Central memory CD4-positive, alpha-beta T cell (primary cell): Measurements from ENCODE around the gene NPAS2.

Source experiments
- DNase-seq: peaks from one replicate; pipeline ENCODE4 v3.0.0; 2022

NPAS2 gene

DNA sequence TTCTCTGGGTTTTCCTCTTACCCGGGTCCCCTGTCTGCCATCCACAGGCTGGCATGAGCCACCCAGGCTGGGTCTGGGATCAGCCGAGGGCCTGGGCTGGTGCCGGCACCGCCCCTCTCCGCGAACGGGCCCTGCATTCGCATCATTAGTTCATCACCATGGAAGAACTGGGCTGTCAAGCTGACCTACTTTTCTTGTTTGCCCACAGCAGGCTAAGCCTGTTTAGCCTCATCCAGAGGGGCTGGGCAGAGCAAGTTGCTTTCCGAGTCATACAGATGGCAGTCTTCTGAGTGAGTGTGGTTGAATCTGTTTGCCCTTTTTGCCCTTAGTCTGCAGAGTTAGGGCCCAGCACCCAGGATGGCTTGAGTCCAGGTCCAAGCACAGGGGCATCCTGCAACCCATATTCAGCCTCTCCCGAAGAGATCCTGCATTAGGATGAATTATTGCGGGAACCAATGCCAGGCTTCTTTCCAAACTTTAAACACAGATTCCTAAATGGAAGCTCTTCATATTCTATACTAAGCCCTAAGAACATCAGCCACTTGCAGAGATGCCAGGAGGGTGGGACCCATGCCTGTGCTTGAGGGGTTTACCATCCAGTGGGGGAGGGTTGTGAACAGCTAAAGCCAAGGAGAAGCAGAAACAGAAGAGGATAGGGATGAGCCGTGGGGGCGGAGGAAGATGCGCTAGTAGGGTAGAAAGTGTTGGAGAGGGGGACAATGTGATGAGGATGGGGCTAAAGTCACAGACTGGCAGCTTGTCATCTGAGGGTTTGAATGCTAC, 68.0 kb downstream of the NPAS2 start:
- no peak for DNase-seq

DNA sequence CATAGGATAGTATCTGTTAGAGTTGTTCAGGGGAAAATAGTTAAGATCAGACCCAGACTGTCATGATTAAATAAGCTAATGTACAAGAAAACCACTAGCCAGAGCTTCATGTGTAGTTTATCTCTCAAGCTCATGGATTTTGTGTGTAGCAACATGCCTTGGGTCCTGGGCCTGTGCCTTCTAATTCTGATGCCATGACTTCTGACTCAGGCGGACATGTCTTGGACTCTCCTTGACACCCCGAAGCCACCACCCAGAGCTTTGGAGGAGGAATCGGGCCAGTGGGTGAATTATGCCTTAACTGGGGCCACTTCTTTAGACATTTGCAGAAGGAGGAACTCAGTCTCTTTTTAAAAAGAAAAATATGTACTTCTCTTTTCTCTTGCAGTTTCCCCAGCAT, 68.7 kb downstream of the NPAS2 start:
- DNase-seq = no peak

DNA sequence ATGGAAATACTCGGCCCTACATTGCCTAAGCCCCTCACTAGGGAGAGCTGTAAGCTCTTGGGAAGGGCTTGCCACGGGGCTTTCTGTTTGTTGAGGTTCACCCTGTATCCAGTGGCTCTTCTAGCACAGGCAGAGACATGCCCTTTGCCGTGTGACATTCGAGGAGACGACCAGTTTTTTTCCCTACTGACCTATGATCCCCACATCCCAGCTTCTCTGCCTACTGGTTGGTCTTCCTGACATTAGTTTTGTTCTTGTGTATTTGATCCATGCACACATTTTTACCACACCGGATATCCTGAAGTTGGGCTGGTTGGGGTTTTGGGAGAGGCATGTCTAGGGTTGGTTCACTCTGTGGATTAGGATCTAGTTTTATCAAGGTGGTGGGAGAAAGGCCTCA, 69.3 kb downstream of the NPAS2 start:
- DNase-seq = no peak

DNA sequence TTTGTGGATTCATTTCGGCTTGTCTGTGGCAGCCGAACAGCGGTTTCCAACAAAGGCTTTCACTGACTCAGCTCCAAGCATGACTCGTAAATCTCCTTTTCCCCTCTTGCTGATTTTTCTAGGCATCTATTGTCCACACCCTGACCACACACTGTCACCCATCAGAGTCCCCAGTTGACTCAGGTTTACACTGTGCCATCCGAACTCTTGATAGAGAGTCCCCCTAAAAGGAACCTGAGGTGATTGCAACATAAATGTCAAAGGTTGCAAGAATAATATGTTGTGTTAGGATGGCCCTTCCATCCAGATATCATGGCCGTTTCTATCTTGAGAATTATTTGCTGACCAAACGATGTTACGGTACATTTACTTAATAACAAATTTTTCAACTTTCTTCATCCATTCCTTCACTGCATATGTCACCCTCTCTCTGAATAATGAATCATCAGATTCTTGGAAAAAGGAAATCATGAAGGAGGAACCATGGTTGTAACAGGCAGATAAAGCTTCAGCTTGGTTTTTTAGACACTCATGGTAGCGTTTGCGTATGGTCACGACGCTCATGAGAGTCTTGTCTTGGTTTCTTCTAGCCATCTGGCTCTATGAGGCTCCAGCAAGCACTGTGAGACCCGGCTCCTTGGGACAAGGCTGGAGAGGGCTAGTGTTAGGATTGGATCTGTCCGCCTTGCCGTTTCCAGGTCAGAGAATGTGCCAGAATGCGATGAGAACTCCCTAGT, 72.1 kb downstream of the NPAS2 start:
- DNase-seq = no peak

DNA sequence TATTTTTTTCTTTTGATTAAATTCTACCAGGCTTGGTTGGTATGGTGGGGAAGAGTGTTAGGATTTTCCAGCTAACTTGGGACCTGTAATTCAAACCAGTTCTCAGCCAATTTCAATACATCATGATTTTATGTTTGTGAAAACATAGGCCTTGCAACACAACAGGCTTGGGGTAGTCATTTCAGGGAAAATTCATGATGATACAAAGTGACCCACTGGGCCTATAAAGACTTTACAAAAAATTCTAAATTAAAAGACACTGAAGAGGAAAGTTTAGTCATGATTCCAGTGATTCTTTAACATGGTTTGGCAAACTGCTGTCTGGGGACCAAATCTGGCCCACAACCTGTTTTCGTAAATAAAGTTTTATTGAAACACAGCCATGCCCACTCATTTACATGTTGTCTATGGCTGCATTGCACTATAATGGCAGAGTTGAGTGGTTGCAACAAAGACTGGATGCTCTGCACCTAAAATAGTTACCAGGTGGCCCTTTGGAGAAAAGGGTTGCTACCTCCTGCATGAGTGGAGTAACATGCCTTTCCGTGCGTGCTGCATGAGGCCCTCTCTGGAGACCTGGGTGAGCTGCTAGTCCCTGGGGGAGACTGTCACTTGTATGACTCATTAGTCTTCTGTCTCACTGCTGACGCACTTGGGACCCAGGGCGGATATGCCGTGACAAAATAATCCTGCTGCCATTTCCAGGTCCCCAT, 73.6 kb downstream of the NPAS2 start:
- no peak for DNase-seq

DNA sequence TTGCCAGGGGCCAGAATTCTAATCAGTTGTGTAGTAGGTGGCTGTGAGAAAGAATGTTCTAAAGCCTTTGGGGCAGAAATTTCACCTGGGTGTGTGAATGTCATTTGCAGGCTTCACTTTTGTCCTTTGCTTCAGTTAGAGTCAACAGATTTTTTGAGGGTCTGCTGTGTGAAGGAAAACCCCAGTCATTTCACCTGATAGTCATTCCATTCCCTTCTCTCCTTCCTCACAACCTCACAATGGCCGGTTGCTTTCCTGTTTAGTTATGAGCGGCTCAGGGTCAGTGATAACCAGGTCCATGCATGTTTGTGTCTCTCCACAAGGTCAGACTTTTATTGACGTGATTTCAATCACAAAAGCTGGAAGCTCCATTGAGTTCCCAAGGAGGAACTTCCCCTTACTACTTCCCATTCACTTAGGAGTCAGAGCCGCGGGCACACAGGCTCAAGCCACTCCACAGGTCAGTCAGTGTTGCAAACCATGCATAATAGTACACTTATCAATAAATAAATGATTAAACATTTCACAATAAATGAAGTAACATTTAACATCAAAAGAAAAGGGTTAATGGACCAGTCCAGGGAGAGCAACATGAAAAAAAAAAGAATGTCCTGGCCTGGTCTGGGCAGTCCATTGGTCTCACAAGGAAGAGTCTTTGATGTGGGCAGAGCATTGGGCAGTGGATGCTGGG, 74.3 kb downstream of the NPAS2 start:
- no peak for DNase-seq

DNA sequence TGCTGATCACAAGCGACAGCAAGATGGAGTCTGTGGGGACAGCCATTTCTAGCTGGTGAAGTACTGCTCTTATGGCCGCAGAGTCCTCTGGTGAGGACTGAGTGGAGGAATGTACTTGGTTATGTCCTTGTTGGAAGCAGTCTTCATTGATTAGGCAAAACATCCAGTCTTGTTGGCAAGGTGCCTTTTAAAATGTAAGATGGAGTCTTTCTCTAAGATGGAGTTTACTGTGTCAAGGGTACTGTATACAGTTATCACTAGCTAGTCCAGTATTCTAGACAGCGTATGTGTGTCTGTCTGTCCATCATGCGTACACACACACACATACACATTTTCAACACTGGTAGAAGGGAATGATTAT, 74.8 kb downstream of the NPAS2 start:
- no peak for DNase-seq

DNA sequence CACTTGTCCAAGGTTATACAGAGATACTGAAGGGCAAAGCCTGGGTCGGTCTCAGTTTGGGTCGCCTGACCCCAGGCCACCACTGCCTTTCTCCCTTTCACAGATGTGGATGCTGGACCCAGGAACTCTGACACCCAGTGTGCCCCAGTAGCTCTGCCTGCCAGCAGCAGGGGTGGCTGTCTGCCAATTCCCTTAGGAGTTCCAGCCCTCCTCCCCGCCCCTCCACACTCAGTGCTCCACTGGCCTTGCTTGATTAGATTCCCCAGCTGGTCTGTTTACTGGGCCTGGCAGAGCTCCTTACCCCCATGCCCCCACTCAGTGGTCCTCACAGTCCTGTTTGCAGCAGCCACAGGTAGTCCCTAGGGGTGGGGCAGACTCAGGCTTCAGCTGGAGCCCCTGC, 75.5 kb downstream of the NPAS2 start:
- DNase-seq = no peak

DNA sequence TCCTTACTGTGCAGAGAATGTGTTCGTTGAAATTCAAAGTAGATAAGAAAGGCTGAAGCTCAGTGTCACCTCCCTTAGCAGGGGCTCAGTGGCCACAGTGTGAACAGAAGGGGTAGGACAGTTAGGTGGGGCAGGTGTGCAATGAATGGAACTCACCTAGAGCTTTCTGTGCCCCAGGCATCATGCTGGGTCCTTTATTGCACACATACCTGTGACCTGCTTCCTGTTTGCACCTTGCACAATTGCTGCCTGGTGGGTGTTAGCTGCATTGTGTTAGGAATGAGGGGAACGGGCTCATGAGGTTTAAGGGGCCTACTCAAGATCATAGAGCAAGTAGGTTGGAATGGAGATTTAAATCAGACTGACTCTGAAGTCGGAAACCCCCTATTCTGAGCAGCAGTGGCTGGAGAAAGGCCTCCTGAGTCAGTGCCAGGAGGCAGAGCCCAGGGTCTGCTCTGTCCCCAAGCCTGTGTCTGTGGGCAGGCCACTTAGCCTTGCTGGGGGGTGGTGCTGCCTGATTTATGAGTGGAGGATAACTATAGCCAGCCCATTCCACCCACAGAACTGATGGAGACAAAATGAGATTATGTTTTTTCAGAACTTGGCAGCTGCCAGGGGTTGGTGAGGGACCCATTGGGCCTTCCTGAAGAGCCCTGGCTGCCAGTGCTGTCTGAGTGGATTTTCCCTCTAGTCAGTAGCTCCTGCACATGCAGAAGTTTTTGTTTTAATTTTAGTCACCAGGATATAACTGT, 76.2 kb downstream of the NPAS2 start:
- no peak for DNase-seq

DNA sequence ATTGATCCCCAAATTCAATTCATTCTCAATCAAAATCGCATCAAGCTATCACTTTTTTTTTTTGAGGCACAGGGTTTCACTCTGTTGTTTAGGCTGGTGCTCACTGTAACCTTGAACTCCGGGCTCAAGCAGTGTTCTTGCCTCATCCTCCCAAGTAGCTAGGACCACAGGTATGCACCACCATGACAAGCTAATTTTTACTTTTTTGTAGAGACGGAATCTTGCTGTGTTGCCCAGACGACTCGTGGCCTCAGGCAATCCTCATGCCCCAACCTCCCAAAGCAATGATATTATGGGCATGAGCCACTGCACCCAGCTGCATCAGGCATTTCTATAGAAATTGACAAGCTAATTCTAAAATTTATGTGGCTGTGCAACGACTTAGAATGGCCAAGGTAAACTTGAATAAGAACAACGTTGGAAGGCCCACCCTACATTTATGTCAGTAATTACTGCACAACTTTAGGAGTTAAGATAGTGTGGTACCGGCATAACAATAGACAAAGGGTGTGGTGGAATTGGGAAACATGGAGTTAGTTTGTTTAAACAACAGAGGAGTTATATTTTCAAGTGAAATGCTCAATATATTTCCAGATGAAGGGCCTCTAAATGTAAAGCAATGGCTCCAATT, 78.2 kb downstream of the NPAS2 start:
- DNase-seq = no peak

DNA sequence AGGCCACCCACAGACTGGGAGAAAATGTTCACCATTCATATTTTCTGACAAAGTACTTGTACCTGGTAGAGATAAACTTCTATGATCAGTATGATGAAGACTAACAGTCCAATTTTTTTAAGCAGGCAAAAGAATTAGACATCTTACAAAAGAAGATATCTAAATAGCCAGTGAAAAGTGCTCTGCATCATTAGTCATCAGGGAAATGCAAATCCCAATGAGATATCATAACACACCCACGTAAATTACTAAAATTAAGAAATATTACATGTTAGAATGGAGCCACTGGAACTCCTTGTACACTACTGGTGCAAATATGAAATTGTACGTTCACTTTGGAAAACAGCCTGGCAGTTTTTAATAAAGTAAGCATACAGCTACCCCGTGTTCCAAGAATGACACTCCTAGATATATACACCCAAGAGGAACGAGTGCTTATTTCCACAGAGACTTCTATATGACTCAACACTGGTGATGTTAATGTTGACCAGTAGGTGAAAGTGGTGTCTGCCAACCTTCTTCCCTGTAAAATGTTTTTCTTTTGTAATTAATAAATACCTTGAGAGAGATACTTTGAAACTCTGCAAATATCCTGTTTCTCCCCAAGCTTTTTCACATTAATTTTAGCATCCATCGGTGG, 80.3 kb downstream of the NPAS2 start:
- no peak for DNase-seq

DNA sequence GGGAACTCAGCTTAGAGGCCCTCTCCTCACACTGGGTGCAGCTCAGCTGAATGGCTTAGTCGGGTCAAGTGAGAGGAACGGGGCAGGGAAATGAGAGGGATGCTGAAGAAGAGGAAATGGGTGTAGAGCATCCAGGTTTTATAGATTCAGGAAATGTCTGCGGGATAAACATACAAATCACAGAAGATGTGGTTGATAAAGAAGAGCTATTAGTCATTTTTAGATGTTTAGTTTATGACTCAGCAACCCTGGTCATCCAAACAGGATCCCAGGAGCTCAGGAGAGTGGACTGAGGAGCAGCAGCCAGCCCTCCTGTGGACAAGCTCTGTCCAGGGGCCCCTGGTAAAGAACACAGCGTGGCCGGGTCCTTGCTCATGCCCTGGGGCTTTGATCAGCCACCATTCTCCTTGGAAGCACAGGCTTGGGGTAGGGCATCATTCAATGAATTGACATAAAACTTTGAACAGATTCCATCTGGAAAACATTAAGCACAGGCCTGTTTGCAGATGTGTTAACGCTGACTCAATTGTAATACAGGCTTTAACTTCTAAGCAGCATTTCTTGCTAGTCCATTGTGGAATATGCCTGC, 83.0 kb downstream of the NPAS2 start:
- DNase-seq = no peak

DNA sequence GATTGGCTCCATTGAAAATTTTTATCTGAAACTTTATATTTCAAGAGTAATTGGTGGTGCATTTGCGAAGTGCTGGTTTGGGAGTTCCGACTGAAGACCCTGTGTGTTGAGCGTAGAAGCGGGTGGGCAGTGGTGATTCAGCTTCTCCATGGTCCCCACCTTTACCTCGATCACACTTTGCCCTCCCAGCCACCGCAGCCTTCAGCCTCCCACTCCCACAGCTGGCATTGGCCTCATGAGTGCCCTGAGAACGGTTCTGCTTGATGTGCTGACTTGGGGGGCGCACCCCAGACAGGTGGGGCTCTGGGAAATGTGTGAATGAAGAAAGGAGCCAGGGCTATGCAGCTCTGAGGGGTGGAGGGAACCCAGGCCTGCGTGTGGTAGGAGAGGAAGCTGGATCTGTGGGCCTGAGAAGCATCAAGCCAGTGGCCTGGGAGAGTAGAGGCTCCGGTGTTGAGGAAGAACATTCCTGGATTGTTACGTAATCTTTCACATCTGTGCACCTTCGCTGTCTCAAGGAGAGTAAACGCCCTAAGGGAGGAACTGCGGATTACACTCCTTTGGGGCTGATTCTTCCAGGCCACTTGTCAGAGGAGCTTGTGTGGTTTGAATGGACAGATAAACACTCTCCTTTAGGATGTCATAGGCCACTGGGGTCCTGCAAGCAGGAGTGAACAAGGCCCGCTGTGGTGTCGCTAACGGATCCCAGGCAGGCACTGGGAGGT, 83.8 kb downstream of the NPAS2 start:
- no peak for DNase-seq

DNA sequence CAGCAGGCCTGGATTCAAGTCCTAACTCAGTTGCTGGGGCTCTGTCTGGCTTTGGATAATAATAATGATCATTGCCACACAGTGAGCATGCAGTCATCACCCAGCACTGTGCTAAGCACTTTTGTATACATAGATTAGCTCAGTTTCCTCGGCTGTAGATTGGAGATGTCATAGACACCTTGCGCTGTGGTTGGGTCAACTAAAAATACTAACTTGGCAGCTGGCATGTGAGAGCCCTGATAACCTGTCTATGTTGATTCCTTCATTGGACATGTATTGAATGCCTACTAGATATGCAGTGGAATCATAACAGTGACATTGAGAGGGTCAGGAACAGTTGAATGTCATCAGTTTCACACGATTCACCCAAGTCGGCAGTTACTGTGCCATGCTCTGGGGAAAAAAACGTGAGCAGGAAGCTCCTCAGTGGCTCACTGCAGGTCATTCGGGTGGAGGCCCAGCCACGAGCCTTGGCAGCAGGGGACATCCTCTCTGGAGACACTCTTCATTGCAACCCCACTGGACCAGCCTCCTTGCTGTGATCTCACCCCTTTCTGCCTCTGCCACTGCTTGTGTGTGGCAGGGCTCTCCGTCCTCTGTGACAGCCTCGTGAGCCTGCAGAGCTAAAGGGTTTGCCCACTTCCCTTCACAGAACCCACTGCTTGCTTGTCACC, 85.3 kb downstream of the NPAS2 start:
- DNase-seq = no peak

DNA sequence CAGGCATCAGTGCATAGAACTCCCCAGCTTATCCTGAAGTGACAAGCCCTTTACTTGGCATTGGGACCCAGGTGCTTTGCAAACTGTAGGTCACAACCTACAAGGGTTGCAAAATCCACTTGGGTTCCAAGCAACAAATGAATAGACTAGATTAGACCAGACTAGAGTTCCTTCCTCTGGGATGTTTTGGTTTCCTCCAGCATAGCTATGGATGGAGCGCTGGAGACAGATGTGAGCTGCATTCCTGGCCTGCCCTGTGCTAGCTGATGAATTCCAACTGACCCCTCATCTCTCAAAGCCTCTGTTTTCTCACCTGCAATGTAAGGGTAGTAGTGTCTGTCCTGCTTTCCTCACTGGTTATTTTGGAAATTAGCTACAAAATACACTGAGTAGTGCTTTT, 86.2 kb downstream of the NPAS2 start:
- no peak for DNase-seq

DNA sequence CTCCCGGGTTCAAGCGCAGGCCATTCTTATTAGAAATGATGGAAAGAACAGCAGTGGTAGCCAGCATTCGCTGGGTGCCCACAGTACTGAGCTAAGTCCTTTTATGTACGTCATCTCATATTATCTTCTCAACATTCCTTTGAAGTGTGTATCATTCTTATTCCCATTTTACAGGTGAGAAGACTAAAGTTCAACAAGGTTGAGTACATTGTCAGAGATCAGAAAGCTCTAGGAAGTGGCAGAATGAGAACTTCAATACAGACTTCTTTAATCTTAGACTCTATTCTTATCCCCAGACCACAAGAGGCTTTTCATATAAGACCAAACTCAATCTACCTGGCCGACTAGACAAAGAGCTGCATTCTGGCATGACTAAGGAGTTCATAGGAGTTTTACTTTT, 86.7 kb downstream of the NPAS2 start:
- DNase-seq = no peak

DNA sequence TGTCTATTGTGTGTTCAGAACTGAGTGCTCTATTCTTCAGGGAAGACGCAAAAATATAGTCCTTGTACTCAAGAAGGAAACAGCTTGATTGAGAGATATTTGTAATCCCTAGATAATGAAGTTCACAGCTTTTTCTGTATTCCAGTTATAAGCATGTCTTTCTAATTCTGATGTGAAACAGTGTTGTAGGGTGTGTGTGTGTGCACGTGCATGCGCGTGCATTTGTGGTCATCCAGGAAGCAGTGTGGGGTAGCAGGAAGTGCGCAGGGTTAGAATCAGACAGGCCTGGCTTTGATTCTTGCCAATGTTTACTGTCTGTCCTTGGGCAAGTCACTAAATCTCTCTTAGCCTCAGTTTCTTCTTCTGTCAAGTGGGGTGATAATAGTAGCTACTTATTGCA, 87.9 kb downstream of the NPAS2 start:
- DNase-seq = no peak

DNA sequence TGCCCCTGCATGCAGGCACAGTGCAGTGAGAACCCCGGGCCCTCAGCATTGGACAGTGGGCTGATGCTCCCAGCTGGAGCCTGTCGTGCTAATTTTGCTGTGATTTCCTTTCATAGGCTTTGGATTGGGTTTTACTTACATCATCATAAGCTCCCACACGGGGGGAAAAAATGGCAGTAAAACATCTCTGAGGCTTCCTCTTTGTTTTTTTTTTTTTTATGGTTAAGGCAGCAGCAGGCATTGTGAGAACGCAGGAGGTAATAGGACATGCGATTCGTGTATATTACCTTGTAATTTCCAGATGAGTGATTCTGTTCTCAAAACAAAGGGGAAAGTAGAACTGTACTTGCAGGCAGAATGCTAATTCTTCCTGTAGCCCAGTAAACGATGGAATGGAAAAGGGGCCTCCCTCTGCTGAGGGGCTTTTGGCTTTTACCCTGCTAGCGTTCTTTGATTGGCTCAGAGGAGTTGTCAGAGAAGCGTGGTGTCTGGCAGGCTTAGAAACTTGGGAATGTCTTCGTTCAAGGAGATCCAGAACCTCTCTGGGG, 89.7 kb downstream of the NPAS2 start:
- DNase-seq = no peak

DNA sequence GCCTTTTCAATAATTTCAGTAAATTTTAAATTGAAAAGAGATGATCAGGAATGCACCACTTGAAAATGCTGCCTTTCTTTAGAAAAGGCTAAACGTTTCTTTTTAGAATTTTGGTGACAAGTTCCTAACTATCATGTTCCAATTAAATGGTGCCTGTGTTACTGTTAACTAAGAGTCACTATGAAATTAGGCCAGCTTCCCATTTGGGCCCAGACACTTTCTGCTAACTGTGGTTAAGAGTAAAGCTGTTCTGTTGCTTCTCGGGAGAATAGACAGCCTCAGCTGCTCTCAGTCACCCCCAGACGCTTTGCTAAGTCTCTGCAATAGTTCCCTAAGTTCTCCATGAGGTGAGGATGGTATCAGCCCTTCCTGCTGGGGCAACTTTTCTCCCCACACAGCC, 90.2 kb downstream of the NPAS2 start:
- no peak for DNase-seq

DNA sequence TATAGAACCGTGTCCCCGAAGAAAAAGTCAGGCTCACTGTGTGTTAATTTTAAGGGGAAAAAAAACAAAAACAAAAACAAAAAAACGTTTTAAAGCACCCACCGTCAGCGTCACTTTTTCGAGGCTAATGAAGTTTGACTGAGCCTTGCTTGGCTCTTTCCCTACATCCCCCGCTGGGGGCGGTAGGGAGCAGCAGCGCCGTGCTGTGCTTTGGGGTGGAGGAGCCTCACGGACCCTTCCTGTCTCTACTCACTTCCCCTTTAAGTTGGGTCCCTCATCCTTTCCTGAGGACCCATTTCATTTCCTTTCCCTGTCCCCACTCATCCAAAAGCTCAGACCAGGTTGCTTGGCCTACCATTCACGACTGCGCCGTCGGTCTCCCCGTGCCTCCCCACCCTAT, 99.4 kb downstream of the NPAS2 start:
- DNase-seq = no peak
